DLD1 (cell line): ENCODE measurements around the gene ZMYND15.

Experiments
- in situ Hi-C: cut with HindIII; loops from 2 replicates; pipeline ENCODE4 v1.10.0; 2017; ENCODE audit warnings: low sequenced_read_pairs

The ZMYND15 gene

GRCh38 chr17:4716081-4716480 lies 23.6 kb upstream of the ZMYND15 start:
- in situ Hi-C loops = no loop called here

- in situ Hi-C loops = no loop called here
Observed at GRCh38 chr17:4717791-4718190, 21.8 kb upstream of the ZMYND15 start.

- in situ Hi-C loops = no loop called here
Observed at GRCh38 chr17:4718276-4718675, 21.4 kb upstream of the ZMYND15 start.

GRCh38 chr17:4719146-4719545 lies 20.5 kb upstream of the ZMYND15 start:
- in situ Hi-C loops = no loop called here

GRCh38 chr17:4719684-4720221 lies 19.9 kb upstream of the ZMYND15 start:
- in situ Hi-C loops = loop anchor here (10.0 kb wide), 1 partner anchor 65 kb away; no protein-coding TSS in a partner anchor

GRCh38 chr17:4720787-4721186 lies 18.8 kb upstream of the ZMYND15 start:
- in situ Hi-C loops = loop anchor here (10.0 kb wide), 1 partner anchor 66 kb away; no protein-coding TSS in a partner anchor

GRCh38 chr17:4721203-4722135 lies 18.2 kb upstream of the ZMYND15 start:
- in situ Hi-C loops = loop anchor here (10.0 kb wide), 1 partner anchor 67 kb away; no protein-coding TSS in a partner anchor

GRCh38 chr17:4722678-4723240 lies 16.9 kb upstream of the ZMYND15 start:
- in situ Hi-C loops = loop anchor here (10.0 kb wide), 1 partner anchor 68 kb away; no protein-coding TSS in a partner anchor

GRCh38 chr17:4724650-4725049 lies 15.0 kb upstream of the ZMYND15 start:
- in situ Hi-C loops = loop anchor here (10.0 kb wide), 1 partner anchor 70 kb away; no protein-coding TSS in a partner anchor

- in situ Hi-C loops = loop anchor here (10.0 kb wide), 1 partner anchor 71 kb away; no protein-coding TSS in a partner anchor
Observed at GRCh38 chr17:4725646-4726310, 13.9 kb upstream of the ZMYND15 start.

- in situ Hi-C loops = loop anchor here (10.0 kb wide), 1 partner anchor 73 kb away; no protein-coding TSS in a partner anchor
Observed at GRCh38 chr17:4728124-4728523, 11.5 kb upstream of the ZMYND15 start.

- in situ Hi-C loops = no loop called here
Observed at GRCh38 chr17:4733073-4733531, 6.5 kb upstream of the ZMYND15 start.

GRCh38 chr17:4734857-4735475 lies 4.7 kb upstream of the ZMYND15 start:
- in situ Hi-C loops = no loop called here

GRCh38 chr17:4735876-4736651 lies 3.6 kb upstream of the ZMYND15 start:
- in situ Hi-C loops = no loop called here

GRCh38 chr17:4738136-4739121 lies 1.2 kb upstream of the ZMYND15 start:
- in situ Hi-C loops = no loop called here

GRCh38 chr17:4740025-4740351 lies 355 bp downstream of the ZMYND15 start:
- in situ Hi-C loops = no loop called here

- in situ Hi-C loops = no loop called here
Observed at GRCh38 chr17:4740584-4740983, 951 bp downstream of the ZMYND15 start.

- in situ Hi-C loops = no loop called here
Observed at GRCh38 chr17:4741544-4741943, 1.9 kb downstream of the ZMYND15 start.

- in situ Hi-C loops = no loop called here
Observed at GRCh38 chr17:4742133-4742532, 2.5 kb downstream of the ZMYND15 start.
